ENCODE measurements around the gene UGGT1.

UGGT1 gene

GRCh38 chr2:128090945-128091725, at the start of gene UGGT1:
Gene UGGT1 (plus strand): TSS chr2:128091200. CDS start chr2:128091358, 158 bp downstream.
- peak; percentile 95 for DNase-seq (ENCODE audit: low spot score)

GRCh38 chr2:128041561-128041960, 49.4 kb upstream of the UGGT1 start:
- DNase-seq (ENCODE audit: low spot score): no peak

- DNase-seq (ENCODE audit: low spot score): no peak
These were observed 48.0 kb upstream of the UGGT1 start for GRCh38 chr2:128043041-128043440.

GRCh38 chr2:128053331-128053730, 37.7 kb upstream of the UGGT1 start:
- DNase-seq (ENCODE audit: low spot score): no peak

GRCh38 chr2:128054104-128054885, 36.7 kb upstream of the UGGT1 start:
- DNase-seq (ENCODE audit: low spot score): no peak

- DNase-seq (ENCODE audit: low spot score): no peak
These were observed 33.7 kb upstream of the UGGT1 start for GRCh38 chr2:128057334-128057733.

- DNase-seq (ENCODE audit: low spot score): no peak
These were observed 32.9 kb upstream of the UGGT1 start for GRCh38 chr2:128058114-128058513.

GRCh38 chr2:128062571-128062970, 28.4 kb upstream of the UGGT1 start:
- no peak for DNase-seq (ENCODE audit: low spot score)

- DNase-seq (ENCODE audit: low spot score): no peak
These were observed 26.6 kb upstream of the UGGT1 start for GRCh38 chr2:128064353-128064752.

- DNase-seq (ENCODE audit: low spot score): no peak
These were observed 21.2 kb upstream of the UGGT1 start for GRCh38 chr2:128069769-128070168.

- DNase-seq (ENCODE audit: low spot score): no peak
These were observed 17.7 kb upstream of the UGGT1 start for GRCh38 chr2:128073278-128073677.

- no peak for DNase-seq (ENCODE audit: low spot score)
These were observed 14.4 kb upstream of the UGGT1 start for GRCh38 chr2:128076461-128077106.

GRCh38 chr2:128084757-128085156, 6.2 kb upstream of the UGGT1 start:
- DNase-seq (ENCODE audit: low spot score): no peak

- no peak for DNase-seq (ENCODE audit: low spot score)
These were observed 4.8 kb upstream of the UGGT1 start for GRCh38 chr2:128086244-128086643.

GRCh38 chr2:128090575-128090944, 440 bp upstream of the UGGT1 start:
- DNase-seq (ENCODE audit: low spot score): no peak

GRCh38 chr2:128091726-128092080, 703 bp downstream of the UGGT1 start:
- no peak for DNase-seq (ENCODE audit: low spot score)

- no peak for DNase-seq (ENCODE audit: low spot score)
These were observed 1.7 kb downstream of the UGGT1 start for GRCh38 chr2:128092656-128093055.

- DNase-seq (ENCODE audit: low spot score): no peak
These were observed 2.8 kb downstream of the UGGT1 start for GRCh38 chr2:128093762-128094161.

GRCh38 chr2:128095201-128095600, 4.2 kb downstream of the UGGT1 start:
- DNase-seq (ENCODE audit: low spot score): no peak

- no peak for DNase-seq (ENCODE audit: low spot score)
These were observed 12.4 kb downstream of the UGGT1 start for GRCh38 chr2:128103407-128103806.

- no peak for DNase-seq (ENCODE audit: low spot score)
These were observed 14.1 kb downstream of the UGGT1 start for GRCh38 chr2:128105072-128105471.

GRCh38 chr2:128108166-128108565, 17.2 kb downstream of the UGGT1 start:
- no peak for DNase-seq (ENCODE audit: low spot score)

GRCh38 chr2:128109243-128109642, 18.2 kb downstream of the UGGT1 start:
- DNase-seq (ENCODE audit: low spot score): no peak

All from globus pallidus (tissue), 1 donor.